GM18858 (cell line): Measurements from ENCODE around the gene PRR13.

Source experiments
- ATAC-seq: cut with Tn5 transposase; IDR thresholded peaks from one replicate; pipeline ENCODE4 v1.9.1; 2021; ENCODE audit not compliant: unreplicated experiment

Gene PRR13

DNA sequence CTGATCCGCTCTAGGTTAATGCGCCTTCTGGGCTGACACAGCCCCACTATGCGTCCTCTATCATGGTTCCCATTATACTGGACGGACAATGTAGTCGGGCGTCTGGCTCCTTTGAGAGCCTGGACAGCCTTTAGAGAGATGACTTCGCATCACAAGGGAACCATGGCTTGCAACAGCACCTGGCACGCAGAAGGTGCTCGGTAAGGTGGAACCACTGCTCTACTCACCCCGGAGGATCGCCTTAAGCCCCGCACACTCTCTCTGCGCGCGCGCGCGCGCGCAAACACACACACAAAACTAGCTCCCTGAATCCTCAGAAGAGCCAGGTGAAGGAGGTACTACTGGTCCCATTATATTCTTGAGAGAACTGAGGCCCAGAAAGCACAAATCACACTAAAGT lies 50.7 kb downstream of the PRR13 start:
- ATAC-seq = no peak

DNA sequence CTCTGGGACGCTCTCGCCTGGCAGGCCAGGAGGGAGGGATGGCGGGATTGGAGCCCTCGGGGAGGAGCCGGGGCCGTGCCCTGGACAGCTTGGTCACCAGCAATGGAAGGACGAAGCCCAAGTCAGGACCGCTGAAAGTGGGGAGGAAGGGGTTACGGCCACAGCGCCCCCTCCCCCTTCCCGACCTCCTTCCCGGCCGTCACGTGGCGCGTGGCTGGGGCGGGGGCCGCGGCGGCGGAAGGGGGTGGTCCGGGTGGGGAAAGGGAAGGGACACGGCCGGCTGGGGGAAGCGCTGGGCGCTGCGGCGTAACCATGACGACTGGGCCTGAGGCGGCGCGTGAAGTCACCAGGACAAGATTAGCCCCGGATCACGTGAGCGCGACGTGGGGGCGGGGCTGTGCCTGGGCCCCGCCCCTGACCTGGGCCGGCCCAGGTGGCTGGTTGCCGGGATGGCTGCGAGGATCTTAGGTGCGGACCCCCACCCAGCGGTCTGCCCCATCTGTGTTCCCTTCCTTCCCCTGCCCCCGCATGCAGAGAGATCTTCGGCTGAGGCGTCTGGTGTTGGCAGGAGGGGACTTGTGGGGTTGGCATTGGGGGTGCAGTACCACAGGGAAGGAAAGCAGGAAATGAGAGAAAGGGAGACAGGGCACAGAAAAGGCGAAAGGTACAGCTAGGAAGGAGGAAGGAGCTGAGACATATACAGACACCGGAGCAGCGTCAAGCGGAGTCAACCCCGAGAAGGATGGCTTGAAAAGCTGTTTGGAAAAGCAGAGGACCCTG lies 51.5 kb downstream of the PRR13 start:
- peak; percentile 82 for ATAC-seq

DNA sequence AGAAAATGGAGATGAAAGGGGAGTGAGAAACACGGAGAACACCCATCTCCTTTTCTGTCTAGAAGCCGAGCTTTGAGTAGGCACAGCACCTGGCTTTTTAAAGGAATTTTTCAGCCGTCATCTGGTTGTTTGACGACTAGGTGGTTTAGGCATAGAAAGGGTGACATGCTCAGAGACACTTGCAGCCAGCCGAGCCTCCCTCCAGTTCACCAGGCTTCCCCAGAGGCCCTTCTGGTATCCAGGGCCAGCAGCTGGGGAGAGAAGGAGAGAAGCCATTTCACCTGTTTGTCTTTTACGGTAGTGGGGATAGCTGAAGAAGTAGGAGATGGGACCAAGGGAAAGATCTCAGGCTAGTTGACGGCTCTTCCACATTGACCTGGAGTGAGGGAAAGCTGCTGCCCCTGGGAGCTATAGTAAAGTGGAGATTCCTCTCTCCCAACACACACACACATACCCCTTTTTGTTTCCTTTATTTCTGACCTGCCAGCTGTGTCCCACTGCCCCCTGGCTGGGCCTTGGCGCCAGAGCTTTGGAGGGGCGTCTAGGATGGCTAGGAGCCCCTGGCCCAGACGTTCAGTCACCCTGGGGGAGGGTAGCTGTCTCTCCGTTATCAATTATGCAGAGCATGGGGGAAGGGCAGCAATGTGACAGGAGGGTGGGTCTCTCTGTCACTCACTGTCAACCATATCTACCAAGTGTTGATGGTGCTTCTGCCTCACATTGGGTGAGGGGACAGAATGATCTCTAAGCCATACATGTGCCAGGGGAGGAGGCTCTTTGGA lies 52.3 kb downstream of the PRR13 start:
- no peak for ATAC-seq
